ENCODE measurements around the gene UROC1. TPM values are rescaled to one million over a fixed set of nuclear protein-coding genes. Genes with fewer than 3 reads are reported as not detected.
A peak's percentile ranks its signal among the peaks of the same experiment; 100 is the strongest.

The UROC1 gene
- total RNA-seq, 1 donor, result not detected

DNA sequence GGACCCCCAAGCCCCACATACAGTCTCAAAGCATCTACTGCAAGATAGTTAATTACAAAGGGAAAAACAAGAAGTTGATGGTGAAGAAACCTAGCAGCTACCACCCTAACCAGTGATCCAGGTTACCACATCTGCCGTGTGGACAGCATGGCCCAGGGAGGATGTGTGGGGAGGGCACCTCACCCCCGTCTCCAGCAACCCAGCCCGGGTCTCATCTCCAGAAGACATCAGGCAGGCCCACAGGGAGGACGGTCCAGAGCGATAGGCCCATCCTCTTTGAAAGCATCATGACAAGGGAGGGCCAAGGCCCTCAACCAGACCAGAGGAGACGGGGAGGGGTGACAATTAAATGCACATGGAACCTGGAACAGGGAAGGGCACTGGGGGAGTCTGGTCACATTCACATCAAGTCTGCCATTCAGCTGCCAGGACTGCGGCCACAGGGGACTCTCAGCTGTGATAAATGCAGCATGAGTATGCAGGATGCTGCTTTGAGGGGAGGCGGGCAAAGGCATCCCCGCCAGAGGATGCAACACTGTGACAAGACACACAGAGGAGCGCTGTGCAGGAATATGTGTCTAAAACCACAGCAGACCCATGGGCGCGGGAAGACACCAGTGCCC is 60.7 kb downstream of the UROC1 start:
- TF ChIP-seq, protein P1, sequence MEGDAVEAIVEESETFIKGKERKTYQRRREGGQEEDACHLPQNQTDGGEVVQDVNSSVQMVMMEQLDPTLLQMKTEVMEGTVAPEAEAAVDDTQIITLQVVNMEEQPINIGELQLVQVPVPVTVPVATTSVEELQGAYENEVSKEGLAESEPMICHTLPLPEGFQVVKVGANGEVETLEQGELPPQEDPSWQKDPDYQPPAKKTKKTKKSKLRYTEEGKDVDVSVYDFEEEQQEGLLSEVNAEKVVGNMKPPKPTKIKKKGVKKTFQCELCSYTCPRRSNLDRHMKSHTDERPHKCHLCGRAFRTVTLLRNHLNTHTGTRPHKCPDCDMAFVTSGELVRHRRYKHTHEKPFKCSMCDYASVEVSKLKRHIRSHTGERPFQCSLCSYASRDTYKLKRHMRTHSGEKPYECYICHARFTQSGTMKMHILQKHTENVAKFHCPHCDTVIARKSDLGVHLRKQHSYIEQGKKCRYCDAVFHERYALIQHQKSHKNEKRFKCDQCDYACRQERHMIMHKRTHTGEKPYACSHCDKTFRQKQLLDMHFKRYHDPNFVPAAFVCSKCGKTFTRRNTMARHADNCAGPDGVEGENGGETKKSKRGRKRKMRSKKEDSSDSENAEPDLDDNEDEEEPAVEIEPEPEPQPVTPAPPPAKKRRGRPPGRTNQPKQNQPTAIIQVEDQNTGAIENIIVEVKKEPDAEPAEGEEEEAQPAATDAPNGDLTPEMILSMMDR (IDR thresholded peaks at IDR 0.05; ENCODE audit: insufficient read depth, low read length), result no peak
- H3K4me3 ChIP-seq (ENCODE audit: low read depth, low read length), result no peak overlapping the region
- DNase-seq (ENCODE audit: low read depth), result no peak

DNA sequence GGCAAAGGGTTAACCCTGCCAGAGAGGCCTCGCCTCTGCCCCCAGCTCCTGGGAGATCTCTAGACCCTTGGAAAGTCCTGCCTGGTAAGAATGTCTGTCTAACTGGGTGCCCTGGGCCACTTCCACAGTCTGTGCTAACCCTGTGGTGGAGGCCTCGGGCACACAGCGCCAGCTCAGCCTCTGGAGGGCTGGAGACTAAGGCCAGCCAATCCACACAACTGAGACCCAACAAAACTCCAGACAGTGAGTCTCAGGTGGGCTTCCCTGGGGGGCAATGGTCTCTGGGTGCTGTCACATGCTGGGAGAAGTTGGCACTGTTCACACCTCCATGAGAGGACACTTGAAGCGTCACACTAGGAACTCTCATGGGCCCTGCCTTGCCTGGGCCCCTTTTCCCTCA is 61.4 kb downstream of the UROC1 start:
- H3K4me3 ChIP-seq (ENCODE audit: low read depth, low read length), result no peak overlapping the region
- no peak for DNase-seq (ENCODE audit: low read depth)
- TF ChIP-seq, protein P1 (IDR thresholded peaks at IDR 0.05; ENCODE audit: insufficient read depth, low read length), result no peak

DNA sequence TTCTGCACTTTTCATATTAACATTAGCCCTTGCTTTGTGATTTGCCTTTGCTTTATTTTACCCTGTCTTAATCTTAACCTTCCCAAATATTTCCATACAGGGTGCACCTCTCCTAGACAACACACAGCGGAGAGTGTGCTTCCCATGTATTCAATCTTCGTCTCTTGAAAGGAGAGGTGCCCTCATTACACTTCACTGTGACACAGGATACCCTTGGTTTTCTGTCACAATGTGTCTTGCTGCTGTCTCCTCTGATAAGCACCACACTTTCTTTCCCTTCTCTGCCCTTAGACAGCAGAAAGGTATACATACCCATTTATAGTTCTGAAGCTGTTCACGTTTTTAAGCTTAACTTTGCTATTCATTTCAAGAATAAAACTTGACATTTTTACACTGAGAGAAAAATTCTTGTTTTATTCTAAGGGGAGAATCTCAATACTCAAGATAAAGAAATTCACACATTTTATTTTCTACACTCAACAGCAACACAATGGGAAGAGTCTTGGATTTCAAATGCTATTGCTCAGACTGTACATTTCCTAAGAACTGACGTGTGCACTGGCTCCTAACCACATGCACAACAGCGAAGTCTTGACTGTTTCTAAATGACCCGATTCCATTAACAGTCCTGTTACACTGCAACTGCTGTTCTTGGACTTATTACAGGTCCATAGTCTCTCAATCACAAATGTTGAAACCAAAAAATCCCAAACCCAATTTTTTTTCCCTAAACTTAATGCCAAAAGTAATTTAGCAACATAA is 63.0 kb downstream of the UROC1 start:
- TF ChIP-seq, protein P1 (IDR thresholded peaks at IDR 0.05; ENCODE audit: insufficient read depth, low read length), result no peak
- DNase-seq (ENCODE audit: low read depth), result peak; percentile 18
- no peak overlapping the region for H3K4me3 ChIP-seq (ENCODE audit: low read depth, low read length)

DNA sequence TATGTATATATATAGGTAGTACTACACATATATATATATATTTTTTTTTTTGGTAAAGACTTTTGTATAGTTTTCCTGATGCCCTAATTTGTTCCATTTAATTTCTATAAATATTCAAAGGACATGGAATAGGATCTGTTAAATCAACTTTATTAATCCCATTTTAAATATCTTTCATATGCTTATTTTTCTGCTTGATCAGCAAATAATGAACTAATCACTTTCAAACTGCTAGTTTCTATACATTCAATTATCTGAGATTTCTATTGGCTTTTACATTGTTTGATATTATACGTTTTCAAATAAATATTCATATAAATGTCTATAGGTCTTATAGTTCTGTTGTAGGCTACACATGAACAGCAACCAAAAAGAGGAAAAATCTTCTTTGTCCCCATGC is 63.5 kb downstream of the UROC1 start:
- TF ChIP-seq, protein P1 (IDR thresholded peaks at IDR 0.05; ENCODE audit: insufficient read depth, low read length), result no peak
- H3K4me3 ChIP-seq (ENCODE audit: low read depth, low read length), result no peak overlapping the region
- no peak for DNase-seq (ENCODE audit: low read depth)

DNA sequence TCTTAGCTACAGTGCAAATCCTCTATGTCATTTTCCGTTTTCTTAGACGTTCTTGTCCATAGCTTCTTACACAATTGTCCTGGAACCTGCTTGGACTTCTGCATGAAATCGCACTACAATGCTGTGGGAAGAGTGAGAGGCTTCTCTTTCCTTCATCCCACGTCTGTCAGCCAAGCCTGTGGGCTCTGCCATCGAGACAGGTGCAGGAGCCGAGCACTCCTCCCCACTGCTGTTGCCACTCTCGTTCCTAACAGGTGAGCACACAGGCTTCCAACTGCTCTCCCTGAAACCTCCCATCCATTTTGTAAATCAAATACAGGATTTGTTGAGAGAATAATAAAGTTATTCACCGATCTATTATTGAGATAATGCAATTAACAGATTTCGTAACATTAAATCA is 65.4 kb downstream of the UROC1 start:
- TF ChIP-seq, protein P1 (IDR thresholded peaks at IDR 0.05; ENCODE audit: insufficient read depth, low read length), result no peak
- H3K4me3 ChIP-seq (ENCODE audit: low read depth, low read length), result no peak overlapping the region
- no peak for DNase-seq (ENCODE audit: low read depth)

DNA sequence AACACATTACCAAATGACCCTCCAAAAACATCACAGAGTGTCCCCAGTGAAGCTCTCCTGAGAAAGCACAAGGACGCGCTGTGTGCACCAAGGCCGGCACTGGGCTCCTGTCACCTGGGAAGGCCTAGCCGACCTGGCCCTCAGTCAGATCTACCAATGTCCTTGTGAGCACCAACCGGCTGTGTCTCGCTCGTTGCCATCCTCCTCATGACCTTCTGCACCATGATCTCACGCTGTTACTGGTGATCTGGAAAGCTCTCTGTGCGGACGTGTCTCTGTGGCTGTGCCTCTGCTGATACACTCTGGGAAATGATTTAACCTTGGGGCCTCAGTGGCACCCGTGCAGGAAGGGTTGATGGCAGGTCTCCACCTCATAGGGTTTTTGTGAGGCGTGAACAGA is 66.1 kb downstream of the UROC1 start:
- no peak overlapping the region for H3K4me3 ChIP-seq (ENCODE audit: low read depth, low read length)
- TF ChIP-seq, protein P1 (IDR thresholded peaks at IDR 0.05; ENCODE audit: insufficient read depth, low read length), result no peak
- no peak for DNase-seq (ENCODE audit: low read depth)
